Central memory CD8-positive, alpha-beta T cell (primary cell): ENCODE data around the gene BRCA1.
A peak's percentile ranks its signal among the peaks of the same experiment; 100 is the strongest.
"Not testable (repeated sequence)": the region's sequence is repeated elsewhere in the genome, so short reads cannot be mapped to it uniquely, and the experiment has no call there.

ENCODE experiments used
- ATAC-seq: fragments of 150-1000 bp; cut with Tn5 transposase; replicated peaks from 2 replicates; pipeline ENCODE4 v1.10.0; 2022; ENCODE audit warnings: mild to moderate bottlenecking, moderate FRiP score, moderate number of reproducible peaks; ENCODE audit not compliant: poor library complexity, severe bottlenecking; ENCODE audit errors: extremely low read depth
- DNase-seq, 2 donors: peaks; one replicate each; pipeline ENCODE4 v3.0.0; 2021; ENCODE audit warnings: low spot score in 2 of 2
- H3K27ac Mint-ChIP-seq: one replicate; pipeline ENCODE4 v1.8.0; 2022; ENCODE audit warnings: low read depth, mild to moderate bottlenecking, moderate library complexity, mixed read lengths
- H3K27me3 Mint-ChIP-seq: one replicate; pipeline ENCODE4 v1.8.0; 2022; ENCODE audit warnings: mixed read lengths
- H3K36me3 Mint-ChIP-seq: one replicate; pipeline ENCODE4 v1.8.0; 2022; ENCODE audit warnings: mild to moderate bottlenecking, moderate library complexity, mixed read lengths; ENCODE audit not compliant: insufficient read depth
- H3K4me1 Mint-ChIP-seq: one replicate; pipeline ENCODE4 v1.8.0; 2022; ENCODE audit warnings: mixed read lengths
- H3K4me3 Mint-ChIP-seq: one replicate; pipeline ENCODE4 v1.8.0; 2022; ENCODE audit warnings: mild to moderate bottlenecking, moderate library complexity, mixed read lengths
- H3K9me3 Mint-ChIP-seq: one replicate; pipeline ENCODE4 v1.8.0; 2022; ENCODE audit warnings: mixed read lengths

Gene BRCA1

DNA sequence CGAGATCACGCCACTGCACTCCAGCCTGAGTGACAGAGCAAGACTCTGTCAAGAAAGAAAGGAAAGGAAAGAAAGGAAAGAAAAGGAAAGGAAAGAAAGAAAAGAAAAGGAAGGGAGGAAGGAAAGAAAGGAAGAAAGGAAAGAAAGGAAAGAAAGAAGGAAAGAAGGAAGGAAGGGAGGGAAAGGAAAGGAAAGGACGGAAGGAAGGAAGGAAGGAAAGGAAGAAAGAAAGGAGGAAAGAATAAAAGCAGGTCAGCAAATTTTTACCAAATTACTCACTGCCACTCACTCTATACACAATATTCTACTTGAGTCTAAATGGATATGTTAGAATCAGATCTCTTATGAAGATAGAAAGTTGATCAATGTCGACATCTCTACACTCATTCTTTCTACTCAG is 50.3 kb downstream of the BRCA1 start:
- no peaks in the 10 kb centered on the region for H3K27me3 Mint-ChIP-seq
- H3K4me3 Mint-ChIP-seq: no peak overlapping the region
- H3K27ac Mint-ChIP-seq: peak overlapping the region; percentile 14

DNA sequence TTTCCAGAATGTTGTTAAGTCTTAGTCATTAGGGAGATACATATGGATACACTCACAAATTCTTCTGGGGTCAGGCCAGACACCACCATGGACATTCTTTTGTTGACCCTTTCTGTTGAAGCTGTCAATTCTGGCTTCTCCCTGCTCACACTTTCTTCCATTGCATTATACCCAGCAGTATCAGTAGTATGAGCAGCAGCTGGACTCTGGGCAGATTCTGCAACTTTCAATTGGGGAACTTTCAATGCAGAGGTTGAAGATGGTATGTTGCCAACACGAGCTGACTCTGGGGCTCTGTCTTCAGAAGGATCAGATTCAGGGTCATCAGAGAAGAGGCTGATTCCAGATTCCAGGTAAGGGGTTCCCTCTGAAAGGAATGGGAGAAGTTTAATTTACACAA is 54.3 kb downstream of the BRCA1 start:
- H3K27ac Mint-ChIP-seq: no peak overlapping the region
- ATAC-seq: no peak
- H3K36me3 Mint-ChIP-seq: peaks cover 5% of the 10 kb centered on the region
- no peaks in the 10 kb centered on the region for H3K27me3 Mint-ChIP-seq
- no peaks in the 10 kb centered on the region for H3K4me1 Mint-ChIP-seq
- DNase-seq: no peak
- H3K9me3 Mint-ChIP-seq: no peaks in the 10 kb centered on the region
- no peak overlapping the region for H3K4me3 Mint-ChIP-seq

More for the DNA sequence above, 50.3 kb downstream of the BRCA1 start:
- no peak for ATAC-seq
- Mint-ChIP-seq H3K36me3 (peaks cover 5% of the 10 kb centered on the region), H3K9me3 (no peaks in the 10 kb centered on the region), H3K4me1 (no peaks in the 10 kb centered on the region)
- no peak for DNase-seq

DNA sequence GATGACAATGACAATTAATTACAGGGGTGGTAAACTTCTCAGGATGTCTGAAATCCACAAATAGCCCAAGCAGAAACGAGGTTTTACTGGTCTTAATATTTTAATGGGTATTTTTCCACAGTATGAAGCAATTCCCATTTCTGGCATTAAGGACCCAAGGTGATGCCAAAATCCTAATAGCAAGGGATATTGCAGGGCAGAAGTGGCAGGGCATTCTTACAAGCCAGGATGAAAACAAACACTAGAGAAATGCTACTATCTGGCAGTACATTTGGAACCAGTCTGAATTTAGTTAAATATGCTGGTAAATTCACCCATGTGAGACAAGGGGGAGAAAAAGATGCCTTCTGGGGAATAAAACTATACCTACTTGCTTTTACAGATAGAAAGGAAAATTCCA is 54.9 kb downstream of the BRCA1 start:
- peaks cover 7% of the 10 kb centered on the region for H3K36me3 Mint-ChIP-seq
- H3K9me3 Mint-ChIP-seq: no peaks in the 10 kb centered on the region
- ATAC-seq (no peak), DNase-seq (no peak)
- H3K27me3 Mint-ChIP-seq: no peaks in the 10 kb centered on the region
- no peak overlapping the region for H3K27ac Mint-ChIP-seq
- no peaks in the 10 kb centered on the region for H3K4me1 Mint-ChIP-seq
- H3K4me3 Mint-ChIP-seq: no peak overlapping the region

DNA sequence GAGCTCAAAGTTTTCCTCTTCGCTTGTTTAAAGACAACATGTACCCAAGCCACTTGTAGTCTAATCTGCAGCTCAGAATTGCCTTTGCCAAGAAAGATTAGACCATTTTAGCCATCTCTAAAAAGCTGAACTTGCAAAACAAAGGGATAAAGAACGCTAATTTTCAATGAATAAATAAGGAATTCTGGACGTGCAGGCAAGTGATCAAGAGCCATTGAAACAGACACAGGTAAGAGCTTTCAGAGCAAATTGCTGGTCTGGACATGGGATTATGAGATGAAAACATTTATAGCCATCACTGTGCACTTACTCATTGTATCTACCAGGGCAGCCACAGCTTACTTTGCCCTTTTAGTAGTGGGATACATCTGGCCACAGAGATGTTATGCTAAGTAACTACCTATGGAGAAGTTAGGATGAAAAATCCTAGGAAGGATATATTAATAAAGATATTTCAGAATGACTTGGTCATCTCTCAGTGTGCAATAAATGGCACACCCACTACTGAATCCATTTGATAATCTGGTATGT is 55.7 kb downstream of the BRCA1 start:
- H3K36me3 Mint-ChIP-seq: peaks cover 7% of the 10 kb centered on the region

DNA sequence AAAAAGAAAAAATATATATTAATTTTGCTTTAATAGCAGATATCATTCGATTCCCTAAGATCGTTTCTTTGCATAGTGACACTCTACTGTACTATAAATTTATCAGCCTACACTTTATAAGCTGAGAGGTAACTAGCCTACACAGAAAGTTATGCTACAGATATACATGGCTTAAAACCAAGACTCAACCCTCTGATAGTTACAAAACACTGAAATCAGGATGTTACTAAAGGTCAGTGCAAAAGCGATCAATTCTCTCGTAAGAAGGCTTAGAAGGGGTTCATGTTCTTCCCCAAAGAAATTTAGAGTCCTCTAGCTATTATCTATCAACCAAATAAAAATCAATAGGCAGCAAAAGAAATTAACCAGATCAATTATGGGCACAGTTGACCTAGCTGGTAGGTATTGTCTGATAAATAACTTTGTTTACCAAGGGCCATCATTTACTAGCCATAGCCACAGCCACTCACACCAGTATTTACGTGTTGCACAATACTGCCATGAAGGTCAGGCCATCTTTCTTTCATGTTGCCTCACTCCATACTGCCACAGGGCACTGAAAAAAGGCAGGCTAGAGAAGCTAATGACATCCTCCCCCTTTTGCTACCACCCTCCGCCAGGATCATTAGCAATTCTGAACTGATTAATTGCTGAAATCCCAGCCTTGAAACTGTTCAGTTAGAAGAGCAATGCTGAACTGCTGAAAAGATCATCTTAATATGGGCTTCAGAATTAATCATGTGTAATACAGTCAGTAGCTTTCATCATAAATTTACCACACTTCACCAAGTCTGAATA is 56.4 kb downstream of the BRCA1 start:
- ATAC-seq: no peak
- H3K27ac Mint-ChIP-seq: no peak overlapping the region
- DNase-seq: no peak
- H3K9me3 Mint-ChIP-seq: no peaks in the 10 kb centered on the region
- H3K4me1 Mint-ChIP-seq: no peaks in the 10 kb centered on the region
- H3K4me3 Mint-ChIP-seq: no peak overlapping the region
- peaks cover 7% of the 10 kb centered on the region for H3K36me3 Mint-ChIP-seq
- H3K27me3 Mint-ChIP-seq: no peaks in the 10 kb centered on the region

More for the DNA sequence above, 55.7 kb downstream of the BRCA1 start:
- ATAC-seq: no peak
- Mint-ChIP-seq H3K27me3 (no peaks in the 10 kb centered on the region), H3K27ac (no peak overlapping the region), H3K4me1 (no peaks in the 10 kb centered on the region), H3K9me3 (no peaks in the 10 kb centered on the region), H3K4me3 (no peak overlapping the region)
- no peak for DNase-seq

DNA sequence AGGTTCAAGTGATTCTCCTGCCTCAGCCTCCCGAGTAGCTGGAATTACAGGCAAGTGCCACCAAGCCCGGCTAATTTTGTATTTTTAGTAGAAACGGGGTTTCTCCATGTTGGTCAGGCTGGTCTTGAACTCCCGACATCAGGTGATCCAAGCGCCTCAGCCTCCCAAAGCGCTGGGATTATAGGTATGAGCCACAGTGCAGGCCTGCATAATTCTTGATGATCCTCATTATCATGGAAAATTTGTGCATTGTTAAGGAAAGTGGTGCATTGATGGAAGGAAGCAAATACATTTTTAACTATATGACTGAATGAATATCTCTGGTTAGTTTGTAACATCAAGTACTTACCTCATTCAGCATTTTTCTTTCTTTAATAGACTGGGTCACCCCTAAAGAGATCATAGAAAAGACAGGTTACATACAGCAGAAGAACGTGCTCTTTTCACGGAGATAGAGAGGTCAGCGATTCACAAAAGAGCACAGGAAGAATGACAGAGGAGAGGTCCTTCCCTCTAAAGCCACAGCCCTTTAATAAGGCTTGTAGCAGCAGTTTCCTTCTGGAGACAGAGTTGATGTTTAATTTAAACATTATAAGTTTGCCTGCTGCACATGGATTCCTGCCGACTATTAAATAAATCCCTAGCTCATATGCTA is 62.1 kb downstream of the BRCA1 start:
- no peaks in the 10 kb centered on the region for H3K4me1 Mint-ChIP-seq
- no peak overlapping the region for H3K4me3 Mint-ChIP-seq
- DNase-seq: no peak
- H3K9me3 Mint-ChIP-seq: no peaks in the 10 kb centered on the region
- H3K27me3 Mint-ChIP-seq: no peaks in the 10 kb centered on the region
- H3K36me3 Mint-ChIP-seq: peaks cover 3% of the 10 kb centered on the region
- ATAC-seq: no peak
- no peak overlapping the region for H3K27ac Mint-ChIP-seq

DNA sequence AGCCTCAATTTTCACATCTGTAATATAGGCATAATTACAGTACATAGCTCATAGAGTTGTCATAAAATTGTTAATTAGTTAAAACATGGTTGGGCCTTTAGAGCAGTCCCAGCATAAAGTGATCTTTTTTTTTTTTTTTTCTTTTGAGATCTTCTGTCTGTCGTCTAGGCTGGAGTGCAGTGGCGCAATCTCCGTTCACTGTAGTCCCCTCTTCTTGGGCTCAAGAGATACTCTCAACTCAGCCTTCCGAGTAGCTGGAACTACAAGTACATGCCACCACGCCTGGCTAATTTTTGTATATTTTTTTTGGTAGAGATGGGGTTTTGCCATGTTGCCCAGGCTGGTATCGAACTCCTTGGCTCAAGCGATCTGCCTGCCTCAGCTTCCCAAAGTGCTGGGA is 69.1 kb downstream of the BRCA1 start:
- H3K27me3 Mint-ChIP-seq: no peaks in the 10 kb centered on the region
- ATAC-seq (no peak), DNase-seq (no peak)
- peak overlapping the region; percentile 77 for H3K27ac Mint-ChIP-seq
- no peaks in the 10 kb centered on the region for H3K4me1 Mint-ChIP-seq
- no peaks in the 10 kb centered on the region for H3K9me3 Mint-ChIP-seq
- no peaks in the 10 kb centered on the region for H3K36me3 Mint-ChIP-seq
- H3K4me3 Mint-ChIP-seq: no peak overlapping the region

DNA sequence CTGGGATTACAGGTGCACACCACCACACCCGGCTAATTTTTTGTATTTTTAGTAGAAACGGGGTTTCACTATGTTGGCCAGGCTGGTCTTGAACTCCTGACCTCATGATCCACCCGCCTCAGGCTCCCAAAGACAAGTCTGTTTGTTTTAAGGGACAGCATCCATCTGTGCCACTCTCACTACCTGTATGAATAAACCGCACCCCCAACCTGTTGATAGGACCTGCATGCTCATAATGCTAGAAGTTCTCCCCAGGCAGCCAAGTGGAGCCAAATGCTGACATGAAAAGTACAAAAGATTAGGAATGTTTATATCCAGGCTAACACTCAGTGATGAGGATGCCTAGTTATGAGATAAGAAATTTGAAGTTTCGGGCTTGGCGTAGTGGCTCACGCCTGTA is 72.2 kb downstream of the BRCA1 start:
- DNase-seq, H3K27me3 Mint-ChIP-seq, H3K4me1 Mint-ChIP-seq, ATAC-seq, H3K36me3 Mint-ChIP-seq, H3K4me3 Mint-ChIP-seq, H3K9me3 Mint-ChIP-seq, H3K27ac Mint-ChIP-seq: not testable (repeated sequence)

DNA sequence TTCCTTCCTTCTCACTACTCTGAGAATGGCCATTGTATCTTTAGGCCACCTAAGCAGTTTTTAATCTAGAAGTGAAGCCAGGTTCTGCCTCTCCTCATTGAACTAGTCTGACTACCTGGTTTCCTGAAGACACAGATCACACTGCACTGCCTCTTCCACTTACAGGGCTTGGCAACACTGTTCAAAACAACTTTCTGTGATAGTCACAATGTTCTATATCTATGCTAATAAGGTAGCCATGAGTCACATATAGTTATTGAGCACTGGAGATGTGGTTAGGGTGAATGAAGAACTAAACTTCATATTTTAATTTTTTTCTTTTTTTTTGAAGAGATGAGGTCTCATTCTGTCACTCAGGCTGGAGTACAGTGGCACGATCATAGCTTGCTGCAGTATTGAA is 73.2 kb downstream of the BRCA1 start:
- Mint-ChIP-seq H3K4me1 (no peaks in the 10 kb centered on the region), H3K27me3 (no peaks in the 10 kb centered on the region), H3K27ac (no peak overlapping the region), H3K4me3 (no peak overlapping the region), H3K36me3 (no peaks in the 10 kb centered on the region), H3K9me3 (no peaks in the 10 kb centered on the region)
- DNase-seq (no peak), ATAC-seq (no peak)

DNA sequence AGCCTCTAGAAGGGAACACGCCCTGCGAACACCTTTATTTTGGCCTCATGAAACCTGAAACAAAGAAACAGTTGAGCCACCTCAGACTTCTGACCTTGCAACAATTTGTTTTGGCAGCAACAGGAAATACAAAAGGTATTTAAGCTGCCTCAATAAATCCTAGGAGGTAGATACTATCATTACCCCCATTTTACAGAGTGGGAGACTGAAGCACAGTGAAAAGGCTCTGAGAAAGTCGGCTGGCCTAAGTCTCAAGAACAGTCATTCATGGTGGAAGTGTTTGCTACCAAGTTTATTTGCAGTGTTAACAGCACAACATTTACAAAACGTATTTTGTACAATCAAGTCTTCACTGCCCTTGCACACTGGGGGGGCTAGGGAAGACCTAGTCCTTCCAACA is 81.1 kb downstream of the BRCA1 start:
- no peak for DNase-seq
- H3K9me3 Mint-ChIP-seq: no peaks in the 10 kb centered on the region
- no peaks in the 10 kb centered on the region for H3K27me3 Mint-ChIP-seq
- H3K4me1 Mint-ChIP-seq: no peaks in the 10 kb centered on the region
- no peak for ATAC-seq
- no peak overlapping the region for H3K4me3 Mint-ChIP-seq
- no peaks in the 10 kb centered on the region for H3K36me3 Mint-ChIP-seq
- no peak overlapping the region for H3K27ac Mint-ChIP-seq

DNA sequence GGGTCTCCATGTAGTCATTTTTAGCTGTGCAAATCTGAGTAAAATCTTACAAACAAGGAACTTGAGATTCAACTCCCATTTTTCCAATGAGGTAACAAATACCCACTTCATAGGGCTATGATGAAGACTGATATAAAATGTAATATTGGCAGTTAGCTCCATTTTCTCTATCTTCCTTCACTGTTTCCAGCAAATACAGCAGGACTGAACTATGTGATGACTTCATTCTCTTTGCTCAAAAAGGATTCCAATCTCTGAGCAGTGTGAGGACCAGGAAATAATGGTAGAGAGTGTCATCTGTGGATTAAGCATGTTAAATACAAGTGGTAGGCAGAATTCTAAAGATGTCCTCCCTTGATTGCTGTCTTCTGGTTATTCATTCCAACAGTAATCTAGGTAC is 81.9 kb downstream of the BRCA1 start:
- H3K27ac Mint-ChIP-seq: no peak overlapping the region
- DNase-seq: no peak
- ATAC-seq: no peak
- no peak overlapping the region for H3K4me3 Mint-ChIP-seq
- H3K9me3 Mint-ChIP-seq: no peaks in the 10 kb centered on the region
- H3K36me3 Mint-ChIP-seq: no peaks in the 10 kb centered on the region
- no peaks in the 10 kb centered on the region for H3K27me3 Mint-ChIP-seq
- H3K4me1 Mint-ChIP-seq: no peaks in the 10 kb centered on the region

DNA sequence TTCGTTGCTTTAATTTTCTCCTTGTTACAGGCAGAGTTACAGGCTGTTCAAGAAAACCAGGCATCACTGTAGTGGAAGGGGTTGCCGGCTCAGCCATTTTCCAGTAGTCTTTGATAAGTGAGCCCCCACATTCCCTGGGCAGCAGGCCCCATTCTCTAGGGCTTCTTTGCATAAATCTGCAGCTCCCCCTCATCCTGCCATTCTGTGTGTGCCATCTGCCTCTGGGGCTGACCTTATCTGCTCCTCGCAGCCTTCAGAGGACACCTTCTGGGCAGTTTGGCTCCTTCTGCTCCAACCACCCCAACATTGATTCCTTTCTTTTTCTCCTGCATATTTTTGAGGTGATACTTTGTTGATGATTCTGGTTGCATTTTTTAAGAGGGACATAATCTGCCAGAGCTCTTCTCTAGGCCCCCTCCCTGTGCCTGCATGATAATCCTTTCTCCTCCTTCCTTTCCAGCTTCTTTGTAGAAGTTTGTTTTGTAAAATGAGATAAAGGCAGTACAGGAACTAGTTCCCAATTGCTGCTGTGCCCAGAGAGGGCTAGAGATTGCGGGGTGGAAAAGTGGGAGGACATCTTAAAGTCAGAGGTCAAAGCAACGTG is 83.0 kb downstream of the BRCA1 start:
- no peaks in the 10 kb centered on the region for H3K9me3 Mint-ChIP-seq
- no peaks in the 10 kb centered on the region for H3K4me1 Mint-ChIP-seq
- no peak overlapping the region for H3K27ac Mint-ChIP-seq
- ATAC-seq (no peak), DNase-seq (no peak)
- no peaks in the 10 kb centered on the region for H3K36me3 Mint-ChIP-seq
- no peaks in the 10 kb centered on the region for H3K27me3 Mint-ChIP-seq
- no peak overlapping the region for H3K4me3 Mint-ChIP-seq

DNA sequence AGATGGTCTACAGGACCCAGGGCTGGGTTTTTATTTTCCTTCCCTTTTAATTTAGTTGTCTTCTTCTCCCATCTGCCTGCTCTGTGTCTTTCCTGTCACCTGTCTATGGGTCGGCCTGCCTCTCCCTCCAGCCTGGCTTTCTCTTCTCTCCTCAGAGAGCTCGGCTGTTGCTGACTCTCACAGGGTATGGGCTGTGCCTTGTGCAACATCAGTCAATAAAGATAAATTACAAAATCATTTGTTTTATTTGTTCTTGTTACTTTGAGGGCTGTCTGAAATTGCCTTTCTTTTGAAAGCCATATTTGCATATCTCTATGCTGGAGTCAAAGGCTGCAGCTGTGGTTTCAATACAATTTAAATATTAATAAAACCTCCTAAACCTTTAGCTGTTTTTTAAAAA is 84.5 kb downstream of the BRCA1 start:
- Mint-ChIP-seq H3K9me3 (no peaks in the 10 kb centered on the region), H3K27ac (no peak overlapping the region)

More for the DNA sequence above, 84.5 kb downstream of the BRCA1 start:
- H3K4me3 Mint-ChIP-seq: no peak overlapping the region
- H3K36me3 Mint-ChIP-seq: no peaks in the 10 kb centered on the region
- H3K27me3 Mint-ChIP-seq: no peaks in the 10 kb centered on the region
- H3K4me1 Mint-ChIP-seq: no peaks in the 10 kb centered on the region
- DNase-seq (no peak), ATAC-seq (no peak)
